OCI-LY7 (cell line): ENCODE data around the gene H6PD. TPM values are rescaled to one million over a fixed set of nuclear protein-coding genes. Genes with fewer than 3 reads are reported as not detected.

Source experiments
- BruUV-seq: library from RNA; stranded (reverse); fragments of 400-500 nt; replicated peaks from 2 replicates; lab custom pipeline; 2021; lab: Mats Ljungman, UMichigan
- CTCF ChIA-PET: fragments of 300-600 bp; sonication (Branson Sonifier 250); formaldehyde crosslinking; loops from one replicate; lab custom pipeline; 2022; ENCODE audit warnings: antibody characterized with exemption; ENCODE audit not compliant: unreplicated experiment; lab: Charles Lee
- POLR2A ChIA-PET: fragments of 300-600 bp; sonication (Branson Sonifier 250); formaldehyde crosslinking; loops from one replicate; lab custom pipeline; 2022; ENCODE audit warnings: antibody characterized with exemption; lab: Charles Lee
- DNase-seq: peaks from one replicate; pipeline ENCODE4 v3.0.0-alpha.2; 2015; ENCODE audit warnings: low spot score
- H2AFZ ChIP-seq: fragments of 200-600 bp; sonication (generic), shearing (Covaris generic); 2 replicates; pipeline ENCODE4 v1.6.1; 2014; ENCODE audit warnings: mild to moderate bottlenecking, antibody characterized with exemption, low read length, moderate library complexity
- H3K27ac ChIP-seq: fragments of 200-600 bp; sonication (generic); 2 replicates; pipeline ENCODE4 v1.5.1; 2014; ENCODE audit warnings: mixed run types, low read depth, mild to moderate bottlenecking, moderate library complexity, low read length, inconsistent platforms; ENCODE audit not compliant: poor library complexity, severe bottlenecking
- H3K36me3 ChIP-seq: fragments of 200-600 bp; sonication (generic); 2 replicates; pipeline ENCODE4 v1.6.1; 2014; ENCODE audit warnings: mild to moderate bottlenecking, antibody characterized with exemption, low read length, moderate library complexity, mixed read lengths; ENCODE audit not compliant: insufficient read depth
- H3K4me1 ChIP-seq: fragments of 200-600 bp; sonication (generic); 2 replicates; pipeline ENCODE4 v1.5.1; 2014; ENCODE audit warnings: mild to moderate bottlenecking, low read length; ENCODE audit not compliant: insufficient read depth, poor library complexity, severe bottlenecking
- H3K4me2 ChIP-seq: fragments of 200-600 bp; sonication (generic); 2 replicates; pipeline ENCODE4 v1.6.1; 2014; ENCODE audit warnings: mild to moderate bottlenecking, low read length
- H3K4me3 ChIP-seq: fragments of 200-600 bp; sonication (generic); 2 replicates; pipeline ENCODE4 v1.5.1; 2014; ENCODE audit warnings: mild to moderate bottlenecking, low read depth, low read length; ENCODE audit not compliant: poor library complexity, severe bottlenecking
- H3K79me2 ChIP-seq: fragments of 200-600 bp; sonication (generic); 2 replicates; pipeline ENCODE4 v1.6.1; 2016; ENCODE audit warnings: low read depth, mild to moderate bottlenecking, low read length, moderate library complexity, mixed read lengths; ENCODE audit not compliant: insufficient read depth
- H3K9me2 ChIP-seq: fragments of 200-600 bp; sonication (generic); 2 replicates; pipeline ENCODE4 v1.6.1; 2016; ENCODE audit warnings: mild to moderate bottlenecking, low read length, mixed read lengths; ENCODE audit not compliant: insufficient read depth
- H3K9me3 ChIP-seq: fragments of 200-600 bp; sonication (generic); 2 replicates; pipeline ENCODE4 v1.6.1; 2014; ENCODE audit warnings: mild to moderate bottlenecking, mixed run types, low read length, mixed read lengths
- H4K20me1 ChIP-seq: fragments of 200-600 bp; sonication (generic); 2 replicates; pipeline ENCODE4 v1.6.1; 2014; ENCODE audit warnings: mild to moderate bottlenecking, antibody characterized with exemption, low read length, moderate library complexity, mixed read lengths; ENCODE audit not compliant: insufficient read depth
- CTCF ChIP-seq: fragments of 200-600 bp; sonication (generic); conservative IDR thresholded peaks from 2 replicates; pipeline ENCODE4 v1.5.1; 2014; ENCODE audit warnings: mild to moderate bottlenecking, antibody characterized with exemption, low read length, moderate library complexity, mixed read lengths
- EZH2phosphoT487 ChIP-seq: fragments of 200-600 bp; sonication (generic); IDR thresholded peaks from 2 replicates; pipeline ENCODE4 v1.6.1; 2018; ENCODE audit warnings: low read depth, borderline replicate concordance, mild to moderate bottlenecking, mixed run types, antibody characterized with exemption, low read length, moderate library complexity, mixed read lengths
- intact Hi-C: fragments of 100-400 bp; cut with micrococcal nuclease; formaldehyde crosslinking; loops from one replicate; pipeline ENCODE4 v1.10.0; 2022; ENCODE audit not compliant: unreplicated experiment
- total RNA-seq, 2 experiments: library from RNA; depleted of rRNA in 1 of 2; stranded (reverse); fragments of >200 nt in 1 of 2; shearing (Covaris generic) in 1 of 2; gene quantifications; 2 replicates each; pipeline ENCODE4 v1.2.3, GENCODE V29; 2014 to 2022

Gene H6PD
- total RNA-seq, 2 experiments from 2014 or later, result 8.5 to 22.1 TPM

- Histone ChIP-seq H4K20me1 (no peaks in the 10 kb centered on the region), H3K4me1 (no peaks in the 10 kb centered on the region), H3K4me3 (no peak overlapping the region), H3K9me2 (no peaks in the 10 kb centered on the region), H3K9me3 (no peaks in the 10 kb centered on the region), H3K79me2 (no peaks in the 10 kb centered on the region), H2AFZ (no peak overlapping the region), H3K36me3 (no peaks in the 10 kb centered on the region), H3K27ac (no peak overlapping the region), H3K4me2 (no peak overlapping the region)
- BruUV-seq, result no TSS peak
- intact Hi-C loops, result no loop called here
- POLR2A ChIA-PET, result interaction anchor here (0.6 kb wide), 1 partner anchor 246 kb away, joined by 3 read pairs; no protein-coding TSS in a partner anchor
- CTCF ChIA-PET, result interaction anchor here (1.0 kb wide), 1 partner anchor 14 kb away, joined by 3 read pairs; no protein-coding TSS in a partner anchor
- peak; percentile 34 for DNase-seq
- TF ChIP-seq CTCF (peak; percentile 73), EZH2phosphoT487 (no peak)
These were observed 15.2 kb downstream of the H6PD start for GRCh38 chr1:9249534-9250410.

- CTCF ChIA-PET, result interaction anchor here (1.0 kb wide), 1 partner anchor 15 kb away, joined by 3 read pairs; no protein-coding TSS in a partner anchor
- no TSS peak for BruUV-seq
- Histone ChIP-seq H3K4me1 (no peaks in the 10 kb centered on the region), H3K27ac (no peak overlapping the region), H3K9me3 (no peaks in the 10 kb centered on the region), H2AFZ (no peak overlapping the region), H4K20me1 (no peaks in the 10 kb centered on the region), H3K4me3 (no peak overlapping the region), H3K36me3 (no peaks in the 10 kb centered on the region), H3K79me2 (no peaks in the 10 kb centered on the region), H3K4me2 (no peak overlapping the region), H3K9me2 (no peaks in the 10 kb centered on the region)
- no peak for DNase-seq
- TF ChIP-seq CTCF, result peak; percentile 4; the same call in 1 of the 2 replicates
- no peak for TF ChIP-seq EZH2phosphoT487
- POLR2A ChIA-PET, result interaction anchor here (0.6 to 0.7 kb wide), 2 partner anchors 33 to 466 kb away, joined by 3 read pairs; no protein-coding TSS in a partner anchor
- intact Hi-C loops, result no loop called here
These were observed 16.1 kb downstream of the H6PD start for GRCh38 chr1:9250411-9251381.
